GM18498 (cell line): ENCODE measurements around the gene EPHA4.

Source experiments
- ATAC-seq: cut with Tn5 transposase; IDR thresholded peaks from one replicate; pipeline ENCODE4 v1.9.1; 2021; ENCODE audit warnings: mild to moderate bottlenecking, moderate library complexity; ENCODE audit not compliant: unreplicated experiment

EPHA4 gene

DNA sequence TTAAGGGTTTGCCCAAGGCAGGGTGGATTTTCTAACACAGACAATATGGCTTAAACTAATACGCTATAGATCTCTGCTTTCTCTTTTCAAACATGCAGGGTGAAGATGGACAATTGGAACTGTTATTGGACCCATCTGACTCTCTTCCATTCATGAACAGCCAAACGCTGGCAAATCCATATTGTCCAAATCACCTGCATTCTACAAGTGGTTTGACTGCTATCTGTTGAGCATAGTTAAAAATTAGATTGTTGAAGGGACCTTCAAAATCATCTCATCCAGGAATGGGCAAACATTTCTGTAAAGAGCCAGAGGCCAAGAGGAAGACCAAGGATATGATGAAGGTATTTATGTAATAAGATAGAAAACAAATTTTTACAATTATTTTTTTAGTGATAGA is 65.6 kb downstream of the EPHA4 start:
- no peak for ATAC-seq

DNA sequence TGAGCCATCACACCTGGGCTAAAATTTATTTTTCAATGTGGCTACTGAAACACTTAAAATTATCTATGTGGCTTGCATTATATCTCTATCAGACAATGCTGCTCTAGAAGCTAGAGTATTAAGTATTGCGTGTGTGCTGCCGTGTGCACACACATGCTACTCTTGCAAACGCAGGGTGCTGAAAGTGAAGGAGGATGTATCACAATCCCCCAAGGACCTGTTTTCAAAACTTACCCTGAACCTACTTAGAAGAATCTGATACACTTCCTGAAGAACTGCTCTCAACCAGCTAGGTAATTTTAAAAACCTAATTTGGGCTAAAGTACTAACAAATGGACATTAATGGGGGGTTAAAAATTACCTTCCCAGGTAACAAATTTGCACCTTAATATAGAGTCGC is 66.5 kb downstream of the EPHA4 start:
- no peak for ATAC-seq

DNA sequence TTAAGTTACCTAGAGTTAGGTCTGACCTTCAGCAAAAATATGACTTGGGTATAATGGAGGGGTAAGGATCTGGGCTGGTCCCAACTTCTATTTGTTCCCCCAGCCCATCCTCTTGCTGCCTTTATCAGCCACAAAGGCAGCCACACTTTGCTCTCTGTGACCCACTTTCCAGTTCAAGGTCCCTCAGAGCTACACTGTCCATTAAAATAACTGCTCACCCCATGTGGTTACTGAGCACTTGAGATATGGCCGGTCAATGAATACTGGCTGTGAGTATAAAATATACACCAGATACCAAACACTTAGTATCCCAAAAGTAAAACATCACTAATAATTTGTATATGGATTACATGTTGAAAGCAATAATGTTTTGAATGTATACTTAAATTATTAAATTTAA is 67.2 kb downstream of the EPHA4 start:
- ATAC-seq, result no peak

DNA sequence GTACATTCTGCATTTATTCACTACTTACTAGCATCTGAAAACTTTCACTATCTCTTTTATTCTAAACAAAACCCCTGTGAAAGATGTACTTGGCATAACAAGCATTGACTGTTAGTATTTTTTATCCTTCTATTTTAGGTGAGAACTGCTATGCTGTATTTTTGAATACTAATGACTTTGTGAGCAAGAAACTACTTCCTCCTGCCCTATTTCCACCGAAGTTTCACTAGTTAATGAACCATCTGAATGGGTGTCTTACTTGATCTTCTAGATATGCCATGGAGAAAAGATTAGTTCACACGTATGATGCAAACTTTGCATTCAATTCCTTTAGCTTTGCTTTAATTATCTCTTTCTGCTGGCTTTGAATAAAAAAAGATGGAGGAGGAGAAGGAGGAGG is 68.1 kb downstream of the EPHA4 start:
- no peak for ATAC-seq

DNA sequence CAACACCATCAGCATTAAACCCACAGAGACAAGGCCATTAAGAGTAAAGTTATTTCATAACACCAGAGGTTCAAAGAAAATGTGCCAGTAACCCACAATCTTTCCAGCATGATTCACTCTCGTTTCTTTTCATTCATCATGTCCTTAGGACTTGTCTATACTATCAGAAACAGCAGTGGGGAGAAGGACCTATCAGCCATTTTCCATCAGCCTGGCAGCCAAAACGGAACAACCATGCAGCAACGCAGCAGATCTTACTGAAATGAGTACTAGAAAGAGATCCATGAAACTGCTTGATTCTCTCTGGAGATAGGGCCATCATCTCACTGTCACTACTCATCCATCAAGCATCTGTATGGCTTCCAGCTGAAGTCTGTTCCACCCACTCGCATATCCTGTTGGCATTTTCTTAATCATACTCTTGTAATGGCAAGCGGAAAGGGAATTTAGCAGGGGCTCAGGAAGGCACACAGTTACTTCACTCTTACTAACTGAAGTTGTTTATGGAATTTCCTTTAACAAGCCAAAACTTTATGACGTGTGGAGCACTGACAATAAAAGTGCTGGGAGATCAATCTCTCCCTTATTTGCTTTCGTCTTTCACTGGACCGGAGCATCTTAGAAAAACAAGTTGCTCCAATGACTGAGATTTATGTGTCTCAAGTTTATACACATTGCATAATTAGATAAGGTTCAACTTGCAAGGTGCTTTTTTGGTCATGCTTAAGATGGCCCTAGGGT is 69.7 kb downstream of the EPHA4 start:
- no peak for ATAC-seq

DNA sequence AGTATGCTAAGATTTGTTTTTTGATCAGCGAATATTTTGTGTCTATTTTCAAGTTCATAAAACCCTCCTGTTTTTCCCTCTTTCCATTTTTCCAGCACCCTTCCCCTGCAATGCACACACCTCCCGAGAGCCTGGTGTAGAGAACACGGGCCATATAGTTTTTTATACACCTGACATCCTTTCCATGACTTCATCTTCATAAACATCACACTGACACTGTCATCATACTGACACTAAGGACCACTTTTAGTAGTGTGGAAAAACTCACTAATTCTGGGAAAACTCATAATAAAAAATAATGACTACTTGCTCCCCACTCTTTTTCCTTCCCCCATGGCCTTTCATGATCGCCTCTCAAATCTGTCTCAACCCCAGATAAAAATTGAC is 70.2 kb downstream of the EPHA4 start:
- no peak for ATAC-seq

DNA sequence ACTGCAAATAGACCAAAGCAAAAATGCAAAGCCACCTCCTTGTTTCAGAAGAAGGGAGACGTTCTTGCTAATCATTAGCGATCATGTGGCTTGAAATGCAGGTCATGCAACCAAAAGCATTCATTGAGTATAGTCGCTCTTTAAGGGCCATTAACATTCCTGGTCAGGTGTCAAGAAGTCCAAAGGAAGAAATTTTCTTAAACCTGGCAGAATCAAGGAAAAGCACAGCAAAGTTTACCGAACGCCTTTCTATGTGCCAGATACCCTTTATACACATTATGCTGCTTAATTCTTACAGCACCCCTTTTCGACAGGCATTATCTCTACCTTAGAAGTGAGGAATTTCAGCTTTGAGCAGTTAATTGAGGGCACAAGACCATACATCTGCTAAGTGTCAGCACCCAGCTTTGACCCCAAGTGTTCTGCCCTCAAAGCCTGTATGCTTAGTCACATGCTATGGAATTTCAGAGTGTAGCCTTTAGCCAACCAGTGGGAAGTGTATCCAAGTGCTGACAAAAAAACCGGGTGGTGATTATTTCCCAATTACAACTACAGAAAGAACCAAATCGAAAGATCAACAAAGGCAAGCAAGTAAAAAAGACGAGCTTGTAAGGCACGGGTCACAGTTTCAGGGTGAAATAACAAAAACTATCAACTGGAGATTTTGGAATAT is 70.8 kb downstream of the EPHA4 start:
- ATAC-seq, result no peak

DNA sequence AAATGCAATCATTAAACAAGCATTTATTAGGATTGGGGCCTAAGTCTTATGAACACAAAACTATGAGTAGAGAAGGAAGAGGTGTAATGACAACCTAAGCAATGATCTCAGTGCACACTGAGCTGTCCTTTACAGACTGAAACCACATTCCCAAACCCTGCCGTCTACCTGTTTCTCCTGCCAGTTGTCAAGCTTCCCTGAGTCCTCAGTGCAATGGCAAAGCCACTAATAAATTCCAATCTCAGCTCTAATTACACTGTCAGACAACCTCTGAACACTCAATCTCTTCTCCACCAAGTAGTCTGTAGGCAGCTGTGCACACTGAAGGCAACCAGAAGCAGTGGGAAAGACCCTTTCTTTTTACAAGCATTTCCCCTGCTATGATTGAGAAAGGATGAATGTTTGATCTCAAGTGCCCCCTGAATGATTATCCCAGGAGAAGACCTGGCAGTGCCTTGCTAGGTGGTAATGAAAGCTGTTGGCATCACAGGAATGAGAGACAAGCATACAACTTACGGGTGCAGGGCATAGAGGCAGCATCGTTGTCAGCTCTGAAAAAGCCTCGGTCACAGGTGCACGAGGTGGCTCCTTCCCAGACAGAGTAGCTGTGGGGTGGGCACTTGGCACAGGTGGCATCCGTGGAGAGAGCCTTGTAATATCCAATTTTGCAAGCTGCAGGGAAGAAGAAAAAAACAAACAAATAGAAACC is 71.4 kb downstream of the EPHA4 start:
- ATAC-seq, result no peak

DNA sequence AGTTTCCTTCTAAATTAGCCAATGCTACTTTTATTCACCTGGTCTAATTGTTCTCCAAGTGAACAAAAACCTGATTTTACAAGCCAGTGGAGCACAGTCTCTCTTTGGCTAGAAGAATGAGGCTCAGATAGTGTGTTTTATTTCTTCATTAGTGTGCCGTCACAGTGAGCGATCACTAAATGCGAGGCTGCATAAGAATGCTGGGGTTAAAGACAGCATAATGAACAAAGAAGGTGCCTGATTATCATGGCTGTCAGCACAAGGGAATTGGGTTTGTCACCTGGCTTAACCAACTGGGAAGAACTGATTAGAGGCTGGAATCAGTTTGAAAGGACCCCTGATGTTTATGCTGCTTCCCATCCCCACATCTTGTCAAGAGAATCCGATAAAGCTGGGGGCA is 76.4 kb downstream of the EPHA4 start:
- no peak for ATAC-seq

DNA sequence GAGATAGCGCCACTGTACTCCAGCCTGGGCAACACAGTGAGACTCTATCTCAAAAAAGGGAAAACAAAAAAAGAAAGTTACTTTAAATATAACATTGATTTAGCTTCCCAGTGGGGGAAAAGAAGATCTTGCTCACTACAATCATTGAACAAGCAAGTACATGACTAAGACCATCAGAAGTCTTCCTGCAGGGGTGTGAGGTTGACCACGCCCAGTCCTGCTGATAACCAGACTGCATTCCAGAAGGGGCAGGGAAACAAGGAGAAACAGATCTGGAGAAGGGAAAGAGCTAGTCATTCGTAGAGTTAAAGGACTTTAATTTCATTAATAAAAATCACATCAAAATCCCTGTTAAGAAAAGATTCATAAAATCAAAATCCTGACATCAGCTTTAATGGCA is 77.5 kb downstream of the EPHA4 start:
- ATAC-seq, result no peak

DNA sequence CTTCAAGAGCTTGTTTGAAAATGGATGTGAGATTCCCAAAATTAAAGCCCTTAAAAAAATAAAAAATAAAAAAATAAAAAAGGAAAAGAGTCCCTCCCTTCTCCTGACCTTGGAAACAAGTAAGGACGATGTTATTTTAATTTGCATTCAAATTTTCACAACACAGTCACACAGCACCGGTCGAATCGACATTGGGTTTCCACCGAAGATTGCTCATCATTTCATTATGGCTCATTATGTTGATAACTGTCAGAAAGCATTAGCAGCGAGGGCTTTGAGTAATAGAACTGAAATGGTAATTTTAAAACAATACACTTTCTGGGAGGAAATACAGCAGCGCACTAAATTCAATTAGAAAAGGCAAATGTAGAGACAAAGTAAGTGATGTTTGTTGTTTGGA is 78.7 kb downstream of the EPHA4 start:
- no peak for ATAC-seq

DNA sequence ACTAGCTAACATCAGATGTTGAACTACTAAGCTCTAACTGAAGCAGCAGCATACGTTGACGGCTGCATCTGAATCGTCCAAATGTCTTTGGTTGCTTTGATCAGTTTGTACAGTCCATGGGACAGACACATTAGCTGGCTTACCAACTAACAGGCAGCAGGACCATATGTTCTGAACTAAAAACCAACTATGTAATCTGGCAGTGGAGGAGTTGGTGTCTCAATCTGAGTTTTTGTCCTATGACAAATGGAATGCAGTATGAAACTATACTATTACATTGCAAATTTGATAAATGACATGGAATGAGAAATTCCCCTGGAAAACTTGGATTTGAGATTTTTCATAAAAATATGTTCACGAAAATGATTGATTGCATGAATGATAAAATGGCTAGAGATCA is 79.5 kb downstream of the EPHA4 start:
- no peak for ATAC-seq

DNA sequence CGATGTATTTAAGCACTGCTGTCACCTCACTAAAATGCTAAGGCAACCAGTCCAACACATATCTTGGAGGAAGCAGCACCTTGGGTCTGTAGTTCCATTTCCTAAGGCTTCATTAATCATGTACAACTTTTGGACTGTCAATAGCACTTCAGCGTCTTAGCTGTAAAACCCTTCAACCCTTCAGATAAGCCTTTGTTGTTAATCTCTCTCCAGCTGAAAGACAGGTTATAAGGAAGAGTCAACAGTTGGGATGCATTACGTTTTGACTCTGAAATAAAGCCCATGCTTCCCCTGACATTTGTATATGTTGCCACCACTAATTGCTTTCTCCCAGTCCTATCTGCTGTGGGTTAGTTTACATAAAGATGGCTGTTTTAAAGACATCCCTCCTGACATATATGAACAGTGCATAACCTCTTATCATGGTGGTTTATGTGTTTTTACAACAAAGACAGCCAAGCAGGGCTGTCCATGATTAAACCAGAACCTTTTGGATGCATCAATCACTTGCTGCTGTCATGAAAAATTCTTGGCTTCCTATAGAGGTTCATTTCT is 81.5 kb downstream of the EPHA4 start:
- ATAC-seq, result no peak

DNA sequence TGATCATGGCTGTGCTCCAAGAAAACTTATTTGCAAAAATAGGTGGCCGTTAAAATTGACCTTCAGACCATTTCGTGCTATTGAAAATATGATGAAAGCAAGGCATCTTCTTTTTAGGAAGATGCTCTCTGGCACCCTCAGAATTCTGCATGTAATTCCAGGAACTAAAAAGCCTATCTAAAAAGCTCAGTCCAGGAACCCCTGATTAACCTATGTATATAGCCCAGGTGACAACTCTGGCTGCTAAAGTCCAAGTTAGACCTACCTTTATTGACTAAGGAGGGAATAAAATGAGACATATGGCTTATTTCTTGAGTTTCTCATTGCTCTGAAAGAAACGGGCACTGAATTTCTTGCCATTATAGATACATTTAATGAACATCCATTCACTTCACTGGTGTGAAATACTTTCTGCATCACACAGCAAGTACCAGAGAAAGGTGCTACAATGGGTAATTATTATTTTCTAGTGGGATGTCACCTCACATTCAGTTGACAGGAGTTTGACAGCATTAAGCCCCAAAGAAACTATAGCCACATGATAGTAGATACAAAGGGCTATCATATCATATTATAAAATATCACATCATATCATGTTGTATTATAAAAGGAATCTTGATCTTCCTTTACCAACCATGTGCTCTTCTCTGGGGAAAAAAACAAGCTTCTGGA is 83.8 kb downstream of the EPHA4 start:
- ATAC-seq, result no peak

DNA sequence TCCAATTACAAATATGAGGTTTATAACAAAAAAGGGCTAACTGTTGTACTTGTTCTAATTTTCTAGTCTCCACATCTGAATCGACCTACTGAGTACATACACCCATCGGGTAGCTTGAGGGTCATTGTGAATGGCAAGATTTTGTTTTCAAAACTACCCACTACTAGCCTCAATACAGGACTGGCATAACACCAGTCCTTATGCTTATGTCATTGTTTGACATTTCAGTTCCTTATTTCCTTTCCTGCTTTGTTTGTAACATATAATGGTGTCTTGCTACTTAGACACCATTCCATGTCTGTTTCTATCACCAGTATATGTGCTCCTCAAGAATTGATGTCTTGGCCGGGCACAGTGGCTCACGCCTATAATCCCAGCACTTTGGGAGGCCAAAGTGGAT is 86.0 kb downstream of the EPHA4 start:
- no peak for ATAC-seq

DNA sequence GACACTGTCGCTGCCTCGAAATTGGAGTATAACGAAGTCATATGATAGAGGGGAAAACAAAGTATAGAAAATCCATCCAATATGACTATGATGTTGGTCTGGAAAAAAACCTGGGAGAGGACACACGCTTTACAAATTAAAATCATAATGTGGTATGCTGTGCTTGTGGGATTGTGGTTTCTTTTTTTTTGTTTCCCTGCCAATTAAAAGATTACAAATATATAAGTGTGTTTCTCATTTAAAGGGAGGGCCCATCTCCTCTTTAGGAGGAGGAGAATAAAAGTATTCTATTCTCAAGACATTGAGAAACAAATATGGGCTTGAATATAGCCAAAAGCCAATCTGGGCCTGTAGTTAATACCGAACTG is 86.6 kb downstream of the EPHA4 start:
- no peak for ATAC-seq

DNA sequence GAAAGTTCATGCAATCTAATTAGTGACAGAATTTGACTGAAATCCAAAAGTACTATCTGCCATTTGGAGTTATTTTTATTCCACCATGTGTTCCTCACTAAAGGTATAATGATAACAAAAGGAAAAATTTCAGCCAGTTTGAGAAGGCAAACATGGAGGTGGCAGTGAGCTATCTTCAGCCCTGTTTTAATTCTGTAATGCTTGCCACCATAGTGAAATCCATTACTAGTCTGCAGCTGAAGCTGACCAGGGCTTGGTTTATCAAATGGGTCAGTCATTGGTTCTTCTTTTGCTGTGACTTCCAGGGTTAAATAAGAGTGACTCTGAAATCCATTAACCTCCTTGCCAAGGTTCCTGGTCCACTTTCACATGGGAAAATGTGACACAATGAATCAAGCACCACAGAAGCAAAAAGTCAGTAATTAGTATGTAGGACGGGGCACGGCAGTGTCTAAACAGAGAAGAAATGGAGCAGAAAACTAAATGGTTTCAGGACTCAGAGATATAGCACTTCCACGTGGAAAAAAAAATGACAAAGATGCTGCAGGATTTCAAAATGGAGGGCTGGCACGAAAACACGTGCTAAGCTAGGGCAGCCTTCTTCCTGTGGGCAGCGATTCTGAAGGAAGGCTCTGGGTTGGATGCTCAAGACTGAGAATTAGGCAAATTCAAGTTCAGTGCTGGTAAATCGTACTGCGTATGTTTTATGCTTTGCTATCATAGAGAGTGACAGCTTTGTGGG is 87.2 kb downstream of the EPHA4 start:
- ATAC-seq, result no peak

DNA sequence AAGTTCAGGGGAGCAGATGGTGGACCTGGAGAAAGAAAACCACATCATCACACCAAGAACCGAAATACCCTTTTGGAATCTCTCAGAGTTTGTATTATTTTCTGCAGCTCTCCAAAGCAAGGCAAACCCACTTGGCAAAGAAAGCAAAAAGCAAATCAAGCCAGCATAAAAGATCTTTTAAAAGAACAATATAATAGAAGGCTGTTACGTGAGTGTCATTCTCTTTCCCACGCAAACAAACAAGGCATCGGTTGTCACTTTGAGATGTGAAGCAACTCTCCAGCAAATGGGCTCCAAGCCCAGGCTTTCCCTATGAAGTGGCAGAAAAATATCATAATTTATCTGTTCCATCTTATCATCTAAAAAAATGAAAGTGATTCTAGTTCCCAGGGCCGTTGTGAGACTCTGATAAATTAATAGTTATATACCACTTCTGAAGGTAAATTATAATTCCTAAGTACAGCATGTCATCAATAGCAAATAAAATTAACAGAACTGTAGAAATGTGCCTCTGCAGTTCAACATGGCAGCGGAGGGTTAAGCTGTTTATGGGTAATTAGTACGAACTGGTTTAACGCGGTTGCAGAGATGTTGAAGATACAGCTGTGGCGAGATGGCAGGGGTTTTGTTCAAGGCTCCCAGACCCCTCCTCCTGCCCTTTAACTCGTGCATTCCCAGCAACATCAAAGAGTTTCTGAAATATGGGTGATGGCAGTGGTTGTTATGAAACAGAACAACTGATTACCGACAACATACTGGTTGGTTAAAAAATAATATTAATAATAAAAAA is 89.2 kb downstream of the EPHA4 start:
- ATAC-seq, result no peak

DNA sequence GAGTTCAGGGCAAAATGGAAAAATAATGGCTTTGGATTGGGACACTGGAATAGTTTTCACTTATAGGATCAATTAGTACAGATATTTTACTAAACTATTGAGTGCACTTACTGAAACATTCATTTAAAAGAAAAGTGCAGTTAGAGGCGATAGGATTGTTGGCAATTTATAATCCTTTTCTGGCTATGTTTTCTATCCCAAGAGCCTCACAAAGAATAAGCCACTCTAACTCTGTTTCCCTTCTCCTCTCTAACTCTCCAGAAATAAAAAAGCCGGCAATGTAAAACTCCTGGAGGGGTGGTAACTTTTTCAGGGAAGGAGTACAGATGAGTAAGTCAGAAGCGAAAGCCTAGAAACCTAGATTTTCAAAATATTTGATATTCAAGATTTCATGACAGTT is 91.3 kb downstream of the EPHA4 start:
- ATAC-seq, result no peak

DNA sequence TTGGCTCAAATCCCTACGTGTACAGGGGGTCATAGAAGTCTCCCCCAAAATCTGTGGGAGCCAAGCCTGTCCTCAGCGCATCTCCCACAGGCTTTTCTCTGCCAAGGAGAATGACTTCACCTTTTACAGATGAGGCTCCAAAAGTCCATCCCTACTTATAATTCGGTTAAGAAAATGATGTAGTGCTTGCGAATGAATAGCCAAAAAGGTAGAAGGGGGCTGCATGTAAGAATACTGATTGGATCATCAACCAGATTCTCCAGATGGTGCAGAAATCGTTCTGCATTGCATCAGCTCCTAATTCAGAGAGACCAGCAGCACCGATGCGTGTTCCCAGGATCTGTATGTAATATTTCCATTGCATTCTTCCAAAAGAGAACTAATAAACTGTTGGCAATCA is 91.9 kb downstream of the EPHA4 start:
- no peak for ATAC-seq
